Ramos (cell line): Measurements from ENCODE around the gene TEKT3.

ENCODE experiments used
- in situ Hi-C: fragments of 300-500 bp; cut with MboI; formaldehyde crosslinking; loops from one replicate; pipeline ENCODE4 v1.14.3; 2022; ENCODE audit warnings: low sequenced_read_pairs; ENCODE audit not compliant: unreplicated experiment

The TEKT3 gene

DNA sequence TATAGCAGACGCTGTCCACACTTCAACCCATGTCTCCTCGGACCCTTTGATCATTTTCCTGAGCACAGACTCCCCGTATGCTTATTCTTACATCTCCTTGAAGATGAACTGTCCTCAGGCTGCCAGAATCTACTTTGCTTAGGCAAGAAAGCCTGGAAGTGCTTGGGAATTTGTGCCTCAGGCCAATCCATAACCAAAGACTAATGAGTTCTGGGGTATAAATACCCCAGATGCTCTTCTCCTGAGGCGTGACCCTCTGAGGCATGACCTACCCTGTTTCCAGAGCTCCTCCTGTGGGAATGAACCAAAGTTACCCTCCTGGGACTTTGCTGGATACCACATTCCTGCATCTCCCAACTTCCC lies 10.1 kb upstream of the TEKT3 start:
- in situ Hi-C loops: no loop called here

DNA sequence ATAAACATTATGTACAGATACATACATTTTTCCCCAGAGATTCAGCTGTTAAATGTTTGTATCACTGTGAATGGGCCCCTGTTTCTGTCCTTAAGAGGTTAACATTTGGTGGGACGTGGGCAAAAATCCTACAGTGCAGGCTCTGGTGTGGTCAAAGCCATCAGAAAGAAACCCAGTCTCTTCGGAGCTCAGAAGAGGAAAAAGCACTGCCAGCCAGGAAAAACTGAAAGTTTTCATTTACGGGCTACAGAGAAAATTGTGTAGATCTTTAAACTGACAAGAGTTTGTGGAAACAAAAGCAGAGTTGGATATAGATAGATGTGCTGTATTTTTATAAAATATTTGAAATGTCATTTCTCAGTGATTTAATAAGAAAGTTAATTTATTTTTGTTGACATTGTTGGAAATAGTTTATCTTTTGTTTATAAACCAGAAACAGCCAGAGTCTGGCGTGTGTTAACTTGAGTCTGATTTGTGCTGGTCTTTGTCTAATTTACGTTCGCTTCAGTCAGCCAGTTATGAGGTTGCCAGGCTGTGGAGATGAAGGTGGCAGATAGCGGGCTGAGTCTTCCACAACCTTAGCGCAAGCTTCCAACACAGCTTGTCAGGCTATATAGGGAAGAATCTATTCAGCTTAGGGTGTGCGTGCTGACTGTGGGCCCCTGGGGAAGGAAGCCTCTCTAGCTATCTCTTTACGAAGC lies 9.5 kb upstream of the TEKT3 start:
- in situ Hi-C loops: no loop called here

DNA sequence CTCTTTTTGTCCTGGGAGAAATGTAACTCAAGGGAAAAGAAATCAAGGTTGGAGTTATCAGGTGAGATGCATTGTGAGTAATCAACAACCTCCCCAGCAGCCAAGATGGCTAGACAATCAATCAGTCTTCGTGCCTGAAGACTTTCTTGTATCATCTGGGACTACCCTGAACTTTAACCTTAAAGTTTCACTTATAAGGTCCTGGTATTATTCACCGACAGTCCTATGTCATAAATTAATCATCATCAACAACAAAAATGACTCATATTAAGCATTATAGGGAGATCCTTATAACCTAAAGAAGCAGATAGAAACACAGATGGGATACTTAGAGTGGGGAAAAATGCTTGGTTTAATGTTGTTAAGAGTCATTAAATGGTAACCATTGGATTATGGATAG lies 7.7 kb upstream of the TEKT3 start:
- in situ Hi-C loops: no loop called here

DNA sequence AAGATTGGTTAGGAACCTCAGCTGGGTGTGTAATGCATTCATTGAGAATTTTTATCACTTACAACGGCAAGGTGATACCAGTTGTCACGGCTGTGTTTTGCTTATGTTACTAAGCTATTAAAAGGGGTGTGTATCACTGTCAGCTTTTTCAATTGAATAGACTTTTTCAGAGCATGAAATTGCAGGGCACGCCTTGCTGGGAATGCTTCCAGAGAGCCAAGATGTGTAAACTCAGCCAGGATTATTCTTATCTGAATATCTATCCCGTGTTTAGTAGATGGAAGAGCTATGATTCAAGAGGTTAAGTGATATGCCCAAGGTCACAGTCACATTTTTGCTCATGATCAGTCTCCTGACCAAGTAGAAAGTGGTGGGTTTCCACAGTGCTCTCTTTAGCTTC lies 6.6 kb upstream of the TEKT3 start:
- in situ Hi-C loops: no loop called here

DNA sequence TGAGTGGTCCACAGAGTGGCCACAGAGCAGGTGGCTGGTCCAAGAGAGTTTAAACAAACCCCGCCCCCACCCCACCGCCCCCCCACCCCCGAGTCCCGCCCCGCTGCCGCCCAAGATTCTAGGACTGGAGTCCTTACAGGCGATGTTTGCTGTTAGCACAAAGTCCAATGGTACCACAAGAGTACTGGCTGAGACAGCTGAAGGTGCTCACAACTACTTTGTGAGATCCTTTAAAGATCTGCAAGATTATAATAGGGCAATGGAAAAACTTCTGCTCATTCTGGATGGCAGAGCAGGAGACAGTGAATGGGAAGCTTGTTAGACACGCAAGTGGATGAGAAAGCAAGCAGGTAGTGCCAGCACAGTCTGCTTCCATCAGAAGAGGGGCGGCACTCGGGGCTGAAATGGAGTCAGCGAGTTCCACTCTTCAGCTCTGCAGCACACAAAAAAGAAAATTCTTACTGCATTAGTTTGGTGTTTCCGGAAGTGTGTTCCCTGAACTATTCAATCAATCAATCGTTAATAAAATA lies 4.7 kb upstream of the TEKT3 start:
- in situ Hi-C loops: no loop called here

DNA sequence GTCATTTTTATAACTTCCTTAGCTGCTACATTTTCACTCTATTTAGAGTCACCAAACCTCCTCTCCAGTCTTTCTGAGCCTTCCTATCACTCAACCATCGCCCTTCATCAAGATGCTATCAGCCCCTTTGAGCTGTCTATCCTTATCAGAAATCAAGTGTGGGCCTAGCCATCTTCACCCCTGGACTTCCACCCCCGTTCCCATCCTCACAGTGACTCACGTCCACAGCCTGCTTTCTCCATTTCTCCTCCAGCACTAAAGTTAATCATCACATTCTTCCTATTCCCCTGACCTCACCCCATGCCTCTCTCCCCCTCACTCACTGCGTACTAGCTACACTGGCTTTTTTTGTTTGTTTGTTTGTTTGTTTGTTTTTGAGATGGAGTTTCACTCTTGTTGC lies 2.4 kb upstream of the TEKT3 start:
- in situ Hi-C loops: no loop called here

DNA sequence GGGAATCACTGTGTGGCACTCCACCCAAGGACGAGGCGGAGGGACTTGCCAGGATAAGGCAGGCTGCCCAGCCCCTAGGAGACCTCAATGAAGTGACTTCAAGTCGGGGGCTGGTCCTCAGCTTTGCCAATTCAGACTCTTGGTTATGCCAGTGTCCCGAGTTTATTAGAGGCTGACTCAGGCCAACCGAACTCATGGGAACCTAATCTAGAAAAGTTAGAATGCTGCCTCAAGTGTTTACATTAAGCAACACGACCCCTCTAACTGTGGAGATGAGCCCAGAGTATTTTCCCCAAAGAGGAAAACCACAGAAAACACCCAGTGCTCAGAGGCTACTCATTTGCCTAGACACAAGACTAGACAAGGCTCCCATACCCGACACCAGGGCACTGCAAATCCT lies 1.1 kb upstream of the TEKT3 start:
- in situ Hi-C loops: no loop called here

GRCh38 chr17:15341966-15342365 lies 569 bp upstream of the TEKT3 start:
- in situ Hi-C loops: no loop called here

- in situ Hi-C loops: no loop called here
Observed at GRCh38 chr17:15340966-15341365, 431 bp downstream of the TEKT3 start.

DNA sequence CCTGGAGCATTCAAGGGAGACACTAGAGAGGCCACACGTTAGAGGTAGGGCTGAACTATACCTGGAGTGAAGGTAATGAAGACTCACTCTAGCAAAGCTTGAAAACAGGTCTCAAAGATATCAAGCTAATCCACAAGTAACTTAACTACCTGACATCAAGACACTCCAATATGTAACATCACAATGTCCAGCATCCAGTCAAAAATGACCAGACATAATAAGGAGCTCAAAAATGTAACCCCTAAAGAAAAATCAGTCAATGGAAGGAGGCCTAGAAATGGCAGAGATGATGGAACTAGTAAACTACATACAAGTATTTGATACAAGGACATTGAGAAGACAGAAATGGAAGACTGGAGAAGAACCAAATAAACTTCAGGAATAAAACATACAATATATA lies 6.0 kb downstream of the TEKT3 start:
- in situ Hi-C loops: no loop called here

DNA sequence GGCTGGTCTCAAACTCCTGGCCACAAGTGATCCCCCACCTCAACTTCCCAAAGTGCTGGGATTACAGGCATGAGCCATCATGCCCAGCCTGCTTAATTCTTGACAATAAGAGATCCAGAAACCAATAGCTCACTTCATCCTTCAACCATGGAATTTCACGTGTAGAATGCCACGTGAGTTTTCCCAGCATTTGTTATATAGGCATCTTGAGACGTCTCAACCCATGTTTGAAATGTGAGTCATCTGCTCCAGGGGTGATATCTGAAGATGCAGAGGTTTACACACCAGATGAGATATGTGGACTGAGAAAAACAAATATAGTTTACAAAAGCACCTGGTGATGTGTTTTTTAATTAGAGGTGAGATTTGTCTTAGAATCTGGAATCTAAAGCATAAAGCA lies 7.1 kb downstream of the TEKT3 start:
- in situ Hi-C loops: no loop called here

GRCh38 chr17:15332338-15332737 lies 9.1 kb downstream of the TEKT3 start:
- in situ Hi-C loops: no loop called here

GRCh38 chr17:15323131-15323530 lies 18.3 kb downstream of the TEKT3 start:
- in situ Hi-C loops: no loop called here

- in situ Hi-C loops: no loop called here
Observed at GRCh38 chr17:15321556-15322251, 19.7 kb downstream of the TEKT3 start.

DNA sequence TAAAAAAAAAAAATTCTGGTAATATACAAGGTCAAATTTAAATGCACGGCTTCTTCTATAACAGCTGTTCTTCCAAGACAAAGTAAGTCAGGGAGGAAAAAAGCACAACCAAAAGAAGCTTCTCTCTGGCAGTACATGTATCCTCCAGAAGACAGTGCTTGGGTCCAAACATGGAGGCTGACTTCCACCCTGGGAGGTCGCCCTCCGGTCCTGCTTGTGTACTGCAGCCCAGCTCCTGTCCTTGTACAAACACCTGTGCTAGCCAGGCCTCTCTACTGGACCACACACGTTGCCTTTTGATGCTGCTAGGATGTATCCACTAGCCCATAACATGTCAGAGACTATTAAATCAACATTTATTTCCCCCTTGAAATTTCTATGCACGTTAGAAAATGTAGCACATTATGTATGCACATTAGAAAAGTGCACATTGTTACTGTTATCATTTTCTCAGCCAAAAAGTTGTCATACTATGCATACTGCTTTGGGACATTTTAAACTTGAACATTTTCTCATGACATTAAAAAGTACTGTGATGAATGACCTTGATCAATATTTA lies 21.9 kb downstream of the TEKT3 start:
- in situ Hi-C loops: no loop called here

GRCh38 chr17:15311996-15312395 lies 29.4 kb downstream of the TEKT3 start:
- in situ Hi-C loops: no loop called here

DNA sequence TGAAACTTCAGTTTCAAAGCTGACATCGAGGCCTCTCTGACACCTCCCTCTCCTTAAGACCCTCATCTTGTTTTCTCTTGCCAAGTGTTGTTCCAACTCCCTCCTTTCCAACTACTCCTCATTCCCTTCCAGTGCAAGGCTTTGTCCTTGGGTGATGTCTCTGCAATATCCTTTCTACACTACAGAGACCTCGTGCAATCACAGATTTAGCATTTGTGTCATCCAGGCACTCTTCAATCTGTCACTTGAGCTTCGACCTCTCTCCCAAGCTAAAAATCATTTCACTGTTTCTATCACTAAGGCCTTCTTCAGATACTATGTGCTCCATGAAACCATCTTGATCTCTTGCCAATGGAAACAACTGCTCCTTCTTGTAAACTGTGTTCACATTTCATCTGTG lies 31.6 kb downstream of the TEKT3 start:
- in situ Hi-C loops: no loop called here

DNA sequence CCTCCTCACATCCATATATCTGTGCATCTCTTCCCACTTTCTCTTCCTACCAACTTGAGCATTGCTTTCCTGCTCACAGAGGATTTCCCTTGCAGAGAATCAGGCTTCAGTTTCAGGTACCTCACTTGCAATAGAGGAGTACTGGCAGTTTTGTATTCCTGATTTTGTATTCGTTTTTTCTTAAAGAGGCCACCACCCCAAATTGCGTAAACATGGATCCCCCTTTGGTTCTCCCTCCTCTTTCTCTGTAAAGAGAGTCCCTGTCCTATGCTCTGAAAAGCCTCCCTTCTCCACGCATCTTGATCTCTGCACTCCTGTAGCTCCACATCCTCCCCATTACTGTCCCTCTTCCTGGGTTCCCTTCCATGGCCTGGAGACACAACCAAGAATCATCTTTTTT lies 32.2 kb downstream of the TEKT3 start:
- in situ Hi-C loops: no loop called here

- in situ Hi-C loops: no loop called here
Observed at GRCh38 chr17:15308758-15309157, 32.6 kb downstream of the TEKT3 start.

GRCh38 chr17:15307710-15308111 lies 33.7 kb downstream of the TEKT3 start:
- in situ Hi-C loops: no loop called here

- in situ Hi-C loops: no loop called here
Observed at GRCh38 chr17:15303851-15304250, 37.5 kb downstream of the TEKT3 start.

DNA sequence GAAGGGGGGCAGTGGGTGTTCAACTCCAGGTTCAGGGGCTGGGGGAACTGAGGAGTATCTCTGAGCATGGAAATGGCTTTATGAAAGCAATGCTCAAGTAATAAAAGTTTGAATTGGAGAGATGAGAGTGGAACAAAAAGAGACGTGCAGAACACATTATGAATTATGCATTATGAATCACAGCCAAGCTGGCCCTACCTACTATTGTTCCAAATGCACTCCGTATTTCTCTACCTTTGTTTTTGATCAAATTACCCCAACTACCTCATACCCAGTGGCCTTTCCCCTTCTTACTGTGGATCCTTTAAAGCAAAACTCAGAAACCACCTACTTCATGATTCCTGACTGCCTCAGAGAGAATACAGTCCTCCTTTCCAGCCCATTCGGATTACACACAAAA lies 38.1 kb downstream of the TEKT3 start:
- in situ Hi-C loops: no loop called here
